ENCODE results near the gene MAGEA2.
"Not testable (repeated sequence)": the region's sequence is repeated elsewhere in the genome, so short reads cannot be mapped to it uniquely, and the experiment has no call there.

DNA sequence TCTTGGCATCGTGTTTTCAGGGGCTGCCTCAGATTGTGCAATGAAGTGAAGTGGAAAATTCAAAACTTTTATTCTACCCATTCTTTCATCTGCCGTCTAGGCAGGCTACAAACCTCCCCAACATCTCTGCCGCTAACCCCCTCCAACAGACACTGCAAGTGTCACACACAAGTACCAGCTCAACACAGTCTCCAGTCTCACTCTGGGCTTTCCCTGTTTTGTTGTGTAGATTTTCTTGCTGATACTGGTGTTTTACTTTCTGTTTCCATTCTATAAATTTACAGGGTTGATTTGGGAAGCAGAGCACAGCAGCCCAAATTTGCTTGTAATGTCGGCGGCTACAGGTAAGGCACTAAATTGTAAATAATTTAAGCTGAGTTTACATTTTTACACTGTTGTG, 1.2 kb upstream of the MAGEA2 start:
- not testable (repeated sequence) for TF ChIP-seq POLR2A (IDR thresholded peaks at IDR 0.05; ENCODE audit: low read length); GATA1 (IDR thresholded peaks at IDR 0.05; ENCODE audit: low read depth, low read length)

Measured in erythroblast (primary cell).